T-cell (primary cell): Measurements from ENCODE around the gene NFIA. TPM values are rescaled to one million over a fixed set of nuclear protein-coding genes. Genes with fewer than 3 reads are reported as not detected.

Experiments used
- ATAC-seq, 4 experiments: fragments of 200-7000 bp in 3 of 4; fragments of 150-1000 bp in 1 of 4; cut with Tn5 transposase; replicated peaks in 1 of 4; 1 replicate in 3 of 4; 2 replicates in 1 of 4; pipeline ENCODE4 v1.10.0; 2021; ENCODE audit warnings: moderate library complexity in 3 of 4, mild to moderate bottlenecking in 2 of 4, moderate number of reproducible peaks in 1 of 4
- CTCF ChIA-PET, 2 donors: fragments of 300-600 bp; sonication (Branson Sonifier 250); formaldehyde crosslinking; loops; one replicate each; lab custom pipeline; 2022; ENCODE audit warnings: antibody characterized with exemption in 2 of 2; lab: Charles Lee
- POLR2A ChIA-PET, 2 donors: fragments of 300-600 bp; sonication (Branson Sonifier 250); formaldehyde crosslinking; loops; one replicate each; lab custom pipeline; 2022; ENCODE audit warnings: antibody characterized with exemption in 2 of 2; lab: Charles Lee
- DNase-seq, 35 experiments: peaks; one replicate each; pipeline versions ENCODE4 v3.0.0 to v3.0.0-alpha.2; 2013 to 2023
- H3K27ac ChIP-seq: one replicate; pipeline ENCODE4 v1.5.1; 2013; ENCODE audit warnings: low read length
- H3K27me3 ChIP-seq, 2 experiments: replicated peaks in 1 of 2; 1 replicate in 1 of 2; 2 replicates in 1 of 2; pipeline versions ENCODE4 v1.6.1 to v1.7.0; 2013; ENCODE audit warnings: low read length in 1 of 2, mixed read lengths in 1 of 2; ENCODE audit not compliant: control insufficient read depth in 2 of 2, insufficient read depth in 2 of 2; ENCODE audit errors: extremely low read depth in 1 of 2
- H3K36me3 ChIP-seq, 2 donors: 1 replicate in 1 of 2; 2 replicates in 1 of 2; pipeline versions ENCODE4 v1.6.1 to v1.7.0; 2013; ENCODE audit warnings: low read length in 1 of 2; ENCODE audit not compliant: control insufficient read depth in 2 of 2, insufficient read depth in 1 of 2; ENCODE audit errors: extremely low read depth in 1 of 2
- H3K4me1 ChIP-seq, 2 experiments: 1 replicate in 1 of 2; 2 replicates in 1 of 2; pipeline versions ENCODE4 v1.6.1 to v1.7.0; 2013; ENCODE audit warnings: low read length in 2 of 2, mixed read lengths in 1 of 2; ENCODE audit not compliant: insufficient read depth in 2 of 2, control insufficient read depth in 1 of 2; ENCODE audit errors: extremely low read depth in 1 of 2
- H3K4me3 ChIP-seq, 2 donors: 1 replicate in 1 of 2; 2 replicates in 1 of 2; pipeline versions ENCODE4 v1.5.1 to v1.7.0; 2013; ENCODE audit warnings: mild to moderate bottlenecking in 2 of 2, low read length in 1 of 2, moderate library complexity in 1 of 2; ENCODE audit not compliant: control insufficient read depth in 1 of 2; ENCODE audit errors: extremely low read depth in 1 of 2
- H3K9me3 ChIP-seq: 2 replicates; pipeline ENCODE4 v1.7.0; 2013
- H3K27ac Mint-ChIP-seq, 2 donors: one replicate each; pipeline ENCODE4 v1.8.0; 2020 to 2021; ENCODE audit warnings: mild to moderate bottlenecking in 2 of 2, mixed read lengths in 2 of 2
- H3K27me3 Mint-ChIP-seq, 2 donors: one replicate each; pipeline ENCODE4 v1.8.0; 2021 to 2022; ENCODE audit warnings: mixed read lengths in 2 of 2
- H3K36me3 Mint-ChIP-seq: one replicate; pipeline ENCODE4 v1.8.0; 2021; ENCODE audit warnings: mixed read lengths
- H3K4me1 Mint-ChIP-seq, 3 donors: one replicate each; pipeline ENCODE4 v1.8.0; 2020 to 2022; ENCODE audit warnings: mixed read lengths in 3 of 3, mild to moderate bottlenecking in 1 of 3
- H3K4me3 Mint-ChIP-seq, 3 donors: one replicate each; pipeline ENCODE4 v1.8.0; 2020 to 2022; ENCODE audit warnings: mild to moderate bottlenecking in 3 of 3, mixed read lengths in 3 of 3, moderate library complexity in 3 of 3
- H3K9me3 Mint-ChIP-seq, 3 donors: one replicate each; pipeline ENCODE4 v1.8.0; 2020 to 2022; ENCODE audit warnings: mixed read lengths in 3 of 3
- WGBS: methylation state at CpG from one replicate; pipeline ENCODE4 v1.1.5; 2013; ENCODE audit warnings: missing lambda C conversion rate; ENCODE audit not compliant: insufficient coverage; 5-methylcytosine and 5-hydroxymethylcytosine counted together
- total RNA-seq, 35 experiments: library from RNA in 6 of 35; stranded (reverse) in 6 of 35; fragments of 120-200 nt in 1 of 35; gene quantifications; one replicate each; pipeline versions ENCODE4 v1.2.1 to v1.2.4 and lab custom pipeline; 2013 to 2026

The NFIA gene
- total RNA-seq, 5 donors from 2014 or later (not counting 1 experiment from before 2014, with no cell fraction given) = 5.1 to 10.1 (median 7.1) TPM

DNA sequence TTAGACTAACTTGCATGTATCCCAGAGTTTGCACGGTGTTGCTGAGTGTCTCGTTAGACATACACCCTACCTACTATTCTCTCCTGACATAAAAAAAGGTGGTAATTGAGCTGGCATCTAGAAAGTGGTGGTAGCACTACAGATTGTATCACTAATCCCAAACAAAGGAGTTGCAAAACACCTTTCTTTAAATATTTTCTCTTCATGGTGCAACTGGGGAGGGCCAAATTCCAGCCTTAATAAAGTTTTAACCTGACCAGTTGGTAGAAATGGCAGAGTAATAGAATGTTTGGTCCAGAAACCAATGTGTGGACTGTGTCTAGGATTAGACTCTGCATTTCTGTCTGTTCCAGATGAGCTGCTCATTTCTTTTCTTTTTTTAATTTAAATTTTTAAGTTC is 40.0 kb downstream of the NFIA start:
- CTCF ChIA-PET = no interaction called here
- Histone ChIP-seq H3K4me1 (no peaks in the 10 kb centered on the region), H3K27me3 (no peaks in the 10 kb centered on the region), H3K36me3 (no peaks in the 10 kb centered on the region), H3K9me3 (no peaks in the 10 kb centered on the region), H3K4me3 (no peak overlapping the region), H3K27ac (no peak overlapping the region)
- no CpG with 5 or more reads among the region's 2 CpGs for WGBS
- POLR2A ChIA-PET = no interaction called here
- no peak for DNase-seq
- peaks cover 0 to 4% (median 0%) of the 10 kb centered on the region in 3 donors for H3K4me1 Mint-ChIP-seq
- H3K4me3 Mint-ChIP-seq = no peak overlapping the region
- no peak overlapping the region for H3K27ac Mint-ChIP-seq
- ATAC-seq = no peak
- H3K36me3 Mint-ChIP-seq = no peaks in the 10 kb centered on the region
- H3K9me3 Mint-ChIP-seq = no peaks in the 10 kb centered on the region
- H3K27me3 Mint-ChIP-seq = peaks cover 0 to 3% of the 10 kb centered on the region in 2 donors

DNA sequence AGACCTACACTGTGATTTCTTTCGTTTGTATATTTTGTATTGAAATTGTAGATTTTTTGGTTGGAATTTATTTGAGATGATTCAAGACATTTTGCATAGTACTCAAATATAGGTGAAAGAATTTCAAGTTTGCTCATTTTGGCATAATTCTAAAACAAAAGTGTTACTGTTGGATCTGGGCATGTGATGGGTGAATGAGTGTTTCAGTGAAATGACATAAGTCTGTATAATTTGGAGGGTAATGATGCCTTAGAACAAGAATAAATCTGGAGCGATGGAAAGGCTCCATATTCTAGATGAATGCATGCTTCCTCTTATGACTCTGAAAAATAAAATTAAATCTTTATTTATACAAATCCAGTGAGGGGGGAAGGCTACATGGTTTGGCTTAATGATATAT is 41.0 kb downstream of the NFIA start:
- Histone ChIP-seq H3K36me3 (no peaks in the 10 kb centered on the region), H3K27ac (no peak overlapping the region), H3K4me1 (no peaks in the 10 kb centered on the region), H3K9me3 (no peaks in the 10 kb centered on the region), H3K27me3 (peaks cover 0 to 2% of the 10 kb centered on the region in 2 experiments), H3K4me3 (no peak overlapping the region)
- Mint-ChIP-seq H3K36me3 (no peaks in the 10 kb centered on the region), H3K27me3 (peaks cover 0 to 3% of the 10 kb centered on the region in 2 donors), H3K4me1 (peaks cover 0 to 4% (median 0%) of the 10 kb centered on the region in 3 donors), H3K9me3 (no peaks in the 10 kb centered on the region), H3K4me3 (no peak overlapping the region), H3K27ac (no peak overlapping the region)
- POLR2A ChIA-PET = no interaction called here
- ATAC-seq = no peak
- no peak for DNase-seq
- WGBS = 67% methylated on average over 1 of the region's 2 CpGs
- CTCF ChIA-PET = no interaction called here

DNA sequence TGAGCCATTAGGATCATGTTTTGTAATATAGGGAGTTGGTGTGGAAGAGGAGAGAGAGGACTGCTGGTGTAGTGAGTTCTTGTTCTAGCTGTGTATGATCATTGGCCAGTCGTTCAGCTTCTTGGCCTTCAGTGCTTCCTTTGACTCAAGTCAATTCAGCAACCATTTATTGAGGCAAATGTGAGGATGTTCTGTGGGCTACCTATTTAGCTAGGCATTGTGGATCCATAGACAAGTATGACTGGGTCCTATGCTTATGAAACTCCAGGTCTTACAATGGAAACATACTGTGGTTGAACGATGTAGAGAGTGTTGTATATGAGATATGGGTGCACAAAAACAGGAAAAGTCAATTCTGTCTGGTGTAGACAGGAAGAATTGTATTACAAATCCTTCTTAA is 41.7 kb downstream of the NFIA start:
- Histone ChIP-seq H3K27me3 (peaks cover 0 to 3% of the 10 kb centered on the region in 2 experiments), H3K4me3 (no peak overlapping the region), H3K27ac (no peak overlapping the region), H3K36me3 (no peaks in the 10 kb centered on the region), H3K9me3 (no peaks in the 10 kb centered on the region), H3K4me1 (no peaks in the 10 kb centered on the region)
- Mint-ChIP-seq H3K4me1 (peaks cover 0 to 4% (median 0%) of the 10 kb centered on the region in 3 donors), H3K36me3 (no peaks in the 10 kb centered on the region), H3K4me3 (no peak overlapping the region), H3K9me3 (no peaks in the 10 kb centered on the region), H3K27me3 (peaks cover 0 to 2% of the 10 kb centered on the region in 2 donors), H3K27ac (no peak overlapping the region)
- ATAC-seq (no peak), DNase-seq (no peak)
- ChIA-PET CTCF (interaction anchor here in 1 of 2 donors (0.6 kb wide), 2 partner anchors 41 to 83 kb away, joined by 4 to 5 read pairs; partner anchors contain the start of gene NFIA), POLR2A (no interaction called here)
- WGBS = 72% methylated on average over 2 of the region's 2 CpGs

DNA sequence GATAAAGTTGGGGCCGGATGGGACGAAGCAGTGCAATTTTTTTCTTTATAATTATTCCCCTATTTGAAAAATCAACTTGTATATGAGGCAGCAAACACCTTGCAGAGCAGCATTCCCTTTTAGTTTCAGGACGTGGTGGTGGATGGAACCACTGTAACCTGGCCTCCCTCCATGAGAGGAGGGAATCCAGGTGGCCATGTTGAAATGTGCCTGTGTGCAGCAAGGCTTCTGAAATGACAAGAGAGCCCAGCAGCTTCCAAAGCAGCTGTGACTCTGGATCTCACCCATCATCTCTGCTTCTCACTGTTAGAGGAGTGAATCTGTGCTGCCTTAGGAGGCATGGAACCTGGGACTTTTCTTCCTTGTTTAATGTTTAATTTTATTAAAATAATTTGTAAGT is 42.3 kb downstream of the NFIA start:
- H3K27ac Mint-ChIP-seq = no peak overlapping the region
- no peak for ATAC-seq
- no peaks in the 10 kb centered on the region for H3K4me1 ChIP-seq
- H3K27ac ChIP-seq = no peak overlapping the region
- H3K4me3 ChIP-seq = no peak overlapping the region
- H3K9me3 ChIP-seq = no peaks in the 10 kb centered on the region
- H3K36me3 ChIP-seq = no peaks in the 10 kb centered on the region
- no peaks in the 10 kb centered on the region for H3K9me3 Mint-ChIP-seq
- H3K36me3 Mint-ChIP-seq = no peaks in the 10 kb centered on the region
- no peak for DNase-seq
- H3K4me1 Mint-ChIP-seq = peaks cover 0 to 4% (median 0%) of the 10 kb centered on the region in 3 donors
- H3K4me3 Mint-ChIP-seq = no peak overlapping the region
- ChIA-PET POLR2A (no interaction called here), CTCF (interaction anchor here in 1 of 2 donors (0.6 kb wide), 1 partner anchor 42 kb away, joined by 4 read pairs; the partner anchor contains the start of gene NFIA)
- H3K27me3 Mint-ChIP-seq = no peaks in the 10 kb centered on the region
- WGBS = 50% methylated on average over 1 of the region's 3 CpGs
- peaks cover 0 to 3% of the 10 kb centered on the region in 2 experiments for H3K27me3 ChIP-seq

DNA sequence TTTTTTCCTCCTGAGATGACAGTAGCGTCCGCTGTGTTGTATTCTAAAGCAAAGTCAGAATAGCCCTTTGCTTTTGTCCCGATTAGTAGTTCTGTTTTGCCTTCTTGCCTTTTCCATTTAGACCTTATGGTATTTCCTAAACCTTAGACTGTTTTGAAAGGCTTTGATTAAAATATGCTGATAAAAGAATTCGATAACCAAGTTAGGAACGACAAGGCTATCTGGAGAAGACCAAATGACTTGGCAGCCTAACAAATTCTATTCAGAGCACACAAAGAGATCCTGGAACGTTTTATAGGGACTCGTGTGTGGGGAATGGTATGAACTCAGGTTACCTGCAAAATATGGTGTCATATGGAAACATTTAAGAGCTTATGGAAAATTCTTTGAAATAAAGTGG is 42.9 kb downstream of the NFIA start:
- DNase-seq (no peak), ATAC-seq (no peak)
- no peaks in the 10 kb centered on the region for H3K4me1 ChIP-seq
- no peak overlapping the region for H3K27ac Mint-ChIP-seq
- no peak overlapping the region for H3K4me3 Mint-ChIP-seq
- no peak overlapping the region for H3K27ac ChIP-seq
- H3K27me3 Mint-ChIP-seq = no peaks in the 10 kb centered on the region
- no peaks in the 10 kb centered on the region for H3K36me3 ChIP-seq
- ChIA-PET CTCF (no interaction called here), POLR2A (no interaction called here)
- no peaks in the 10 kb centered on the region for H3K9me3 ChIP-seq
- no CpG with 5 or more reads among the region's 7 CpGs for WGBS
- peaks cover 0 to 3% of the 10 kb centered on the region in 2 experiments for H3K27me3 ChIP-seq
- no peaks in the 10 kb centered on the region for H3K9me3 Mint-ChIP-seq
- H3K36me3 Mint-ChIP-seq = no peaks in the 10 kb centered on the region
- peaks cover 0 to 4% (median 0%) of the 10 kb centered on the region in 3 donors for H3K4me1 Mint-ChIP-seq
- H3K4me3 ChIP-seq = no peak overlapping the region

DNA sequence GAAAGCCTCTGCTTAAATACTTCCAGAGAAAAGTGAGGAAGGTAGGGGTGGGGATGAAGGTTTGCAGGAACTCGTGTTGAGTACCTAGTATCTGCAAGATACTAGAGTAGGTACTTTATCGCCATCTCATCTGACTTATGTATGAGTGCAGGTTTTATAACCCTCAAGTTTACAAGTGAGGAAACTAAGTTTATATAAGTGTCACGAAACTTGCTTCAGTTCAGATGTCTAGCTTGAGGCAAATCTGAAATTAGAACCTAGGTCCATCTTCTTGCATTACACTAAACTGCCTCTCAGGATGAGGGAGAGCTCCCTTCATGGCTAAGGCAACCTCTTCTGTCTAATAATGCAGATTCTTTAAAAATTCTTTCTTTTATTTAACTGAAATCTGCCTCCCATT is 43.5 kb downstream of the NFIA start:
- Mint-ChIP-seq H3K36me3 (no peaks in the 10 kb centered on the region), H3K9me3 (no peaks in the 10 kb centered on the region), H3K4me3 (no peak overlapping the region), H3K4me1 (peaks cover 0 to 4% (median 0%) of the 10 kb centered on the region in 3 donors), H3K27ac (no peak overlapping the region), H3K27me3 (no peaks in the 10 kb centered on the region)
- Histone ChIP-seq H3K4me1 (no peaks in the 10 kb centered on the region), H3K9me3 (no peaks in the 10 kb centered on the region), H3K4me3 (no peak overlapping the region), H3K36me3 (no peaks in the 10 kb centered on the region), H3K27me3 (peaks cover 0 to 3% of the 10 kb centered on the region in 2 experiments), H3K27ac (no peak overlapping the region)
- no peak for DNase-seq
- WGBS = 83% methylated on average over 2 of the region's 3 CpGs
- ChIA-PET CTCF (no interaction called here), POLR2A (no interaction called here)
- ATAC-seq = no peak
